WI38 (cell line): Measurements from ENCODE around the gene ZSWIM5.

Source experiments
- H3K4me3 ChIP-seq: 2 replicates; pipeline ENCODE4 v1.5.1; 2011; ENCODE audit warnings: low read depth, mild to moderate bottlenecking, control low read depth, low read length
- TF ChIP-seq, protein P1 (sequence below): IDR thresholded peaks from 2 replicates; pipeline ENCODE4 v1.5.1; 2012; ENCODE audit warnings: low read depth, mild to moderate bottlenecking, control low read depth, low read length

Gene ZSWIM5

DNA sequence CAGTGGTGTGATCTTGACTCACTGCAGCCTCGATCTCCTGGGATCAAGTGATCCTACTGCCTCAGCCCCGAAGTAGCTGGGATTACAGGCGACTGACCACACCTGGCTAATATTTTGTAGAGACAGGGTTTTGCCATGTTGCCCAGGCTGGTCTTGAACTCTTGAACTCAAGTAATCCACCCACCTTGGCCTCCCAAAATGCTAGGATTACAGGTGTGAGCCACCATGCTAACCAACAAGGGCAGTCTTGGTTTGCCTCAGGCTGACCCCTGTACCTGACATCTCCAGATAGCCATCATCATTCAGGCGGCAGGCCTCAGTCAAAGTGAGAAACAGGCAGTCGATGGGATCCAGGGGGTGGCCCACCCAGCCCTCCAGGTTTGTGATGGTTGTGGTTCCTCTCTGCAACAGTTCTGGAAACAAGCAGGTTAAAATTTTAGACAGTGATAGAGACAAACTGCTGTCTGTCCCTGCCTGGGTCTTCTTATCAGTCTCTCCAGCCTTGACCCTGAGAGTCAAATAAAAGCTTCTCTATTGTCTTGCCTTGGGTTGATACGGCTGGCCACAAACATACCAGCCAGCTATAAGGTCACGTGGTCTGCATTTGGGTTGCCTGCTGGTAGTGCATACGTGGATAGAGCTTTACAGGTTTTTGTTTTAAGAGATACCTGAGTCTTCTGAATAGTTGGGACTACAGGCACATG is 167.6 kb downstream of the ZSWIM5 start:
- TF ChIP-seq, protein P1, sequence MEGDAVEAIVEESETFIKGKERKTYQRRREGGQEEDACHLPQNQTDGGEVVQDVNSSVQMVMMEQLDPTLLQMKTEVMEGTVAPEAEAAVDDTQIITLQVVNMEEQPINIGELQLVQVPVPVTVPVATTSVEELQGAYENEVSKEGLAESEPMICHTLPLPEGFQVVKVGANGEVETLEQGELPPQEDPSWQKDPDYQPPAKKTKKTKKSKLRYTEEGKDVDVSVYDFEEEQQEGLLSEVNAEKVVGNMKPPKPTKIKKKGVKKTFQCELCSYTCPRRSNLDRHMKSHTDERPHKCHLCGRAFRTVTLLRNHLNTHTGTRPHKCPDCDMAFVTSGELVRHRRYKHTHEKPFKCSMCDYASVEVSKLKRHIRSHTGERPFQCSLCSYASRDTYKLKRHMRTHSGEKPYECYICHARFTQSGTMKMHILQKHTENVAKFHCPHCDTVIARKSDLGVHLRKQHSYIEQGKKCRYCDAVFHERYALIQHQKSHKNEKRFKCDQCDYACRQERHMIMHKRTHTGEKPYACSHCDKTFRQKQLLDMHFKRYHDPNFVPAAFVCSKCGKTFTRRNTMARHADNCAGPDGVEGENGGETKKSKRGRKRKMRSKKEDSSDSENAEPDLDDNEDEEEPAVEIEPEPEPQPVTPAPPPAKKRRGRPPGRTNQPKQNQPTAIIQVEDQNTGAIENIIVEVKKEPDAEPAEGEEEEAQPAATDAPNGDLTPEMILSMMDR = no peak
- no peak overlapping the region for H3K4me3 ChIP-seq

DNA sequence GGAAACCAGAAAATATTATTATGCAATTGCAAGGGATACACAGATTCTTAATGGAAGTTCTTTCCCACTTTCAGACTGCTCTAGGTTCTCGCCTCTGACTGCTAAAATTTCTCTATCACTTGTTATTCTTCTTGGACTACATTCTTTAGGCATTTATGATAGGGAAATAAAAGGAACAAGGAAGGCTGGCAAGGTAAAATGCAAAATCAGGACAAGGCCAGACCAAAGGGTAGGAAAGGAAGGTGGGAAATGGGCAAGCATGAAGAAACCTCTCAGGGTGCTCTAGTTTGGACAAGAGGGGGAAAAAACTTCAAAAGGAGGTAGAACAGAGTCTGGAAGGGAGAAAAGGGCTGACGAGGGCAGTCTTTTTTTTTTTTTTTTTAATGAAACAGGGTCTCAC is 168.2 kb downstream of the ZSWIM5 start:
- no peak overlapping the region for H3K4me3 ChIP-seq
- TF ChIP-seq, protein P1 = no peak

DNA sequence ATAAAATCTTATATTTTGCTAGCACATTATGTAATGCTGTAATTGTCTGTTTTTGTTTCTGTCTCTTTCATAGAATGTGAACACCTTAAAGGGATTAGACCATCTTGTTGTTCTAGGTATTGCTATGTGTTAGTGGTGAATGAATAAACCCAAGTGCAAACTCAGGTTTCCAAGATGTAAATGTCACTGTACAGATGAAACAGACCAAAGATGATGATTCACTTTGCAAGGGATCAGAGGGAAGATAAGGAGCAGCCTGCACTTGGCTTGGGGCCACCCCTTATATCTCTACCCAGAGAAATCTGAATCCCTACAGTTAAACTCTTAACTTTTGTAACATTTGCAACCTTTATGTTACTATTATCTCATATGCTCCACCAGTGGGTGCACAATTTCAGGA is 168.9 kb downstream of the ZSWIM5 start:
- no peak overlapping the region for H3K4me3 ChIP-seq
- TF ChIP-seq, protein P1 = no peak

DNA sequence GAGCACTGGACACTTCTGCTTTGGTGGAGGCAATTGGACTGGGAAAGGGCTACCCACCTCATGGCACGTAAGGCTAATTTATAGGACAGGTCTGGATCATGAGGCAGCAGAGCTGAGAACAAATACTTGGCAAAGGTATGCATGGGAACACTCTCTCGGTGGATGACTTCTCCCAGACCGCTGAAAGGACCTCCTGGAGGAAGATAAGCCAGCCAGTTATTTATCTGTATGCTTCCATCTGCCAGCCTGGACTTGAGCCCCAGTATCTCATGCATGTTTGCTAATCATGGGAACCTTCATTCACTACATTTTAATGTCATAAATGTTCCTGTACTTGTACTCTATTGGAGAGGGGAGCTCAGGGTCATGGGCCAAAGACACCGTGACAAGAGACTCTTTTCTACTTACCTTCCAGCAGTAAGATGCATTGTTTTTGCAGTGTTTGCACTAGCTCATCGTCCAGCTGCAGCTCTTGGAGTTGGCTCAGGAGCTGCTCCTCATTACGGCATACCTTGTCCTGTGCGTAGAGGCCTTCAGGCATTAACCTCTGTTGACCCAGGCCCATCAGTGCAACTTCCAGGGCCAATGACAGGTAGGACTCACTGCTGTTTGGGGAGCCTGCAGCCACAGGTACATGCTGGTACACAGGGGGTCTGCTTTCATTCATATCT is 170.6 kb downstream of the ZSWIM5 start:
- TF ChIP-seq, protein P1 = no peak
- no peak overlapping the region for H3K4me3 ChIP-seq

DNA sequence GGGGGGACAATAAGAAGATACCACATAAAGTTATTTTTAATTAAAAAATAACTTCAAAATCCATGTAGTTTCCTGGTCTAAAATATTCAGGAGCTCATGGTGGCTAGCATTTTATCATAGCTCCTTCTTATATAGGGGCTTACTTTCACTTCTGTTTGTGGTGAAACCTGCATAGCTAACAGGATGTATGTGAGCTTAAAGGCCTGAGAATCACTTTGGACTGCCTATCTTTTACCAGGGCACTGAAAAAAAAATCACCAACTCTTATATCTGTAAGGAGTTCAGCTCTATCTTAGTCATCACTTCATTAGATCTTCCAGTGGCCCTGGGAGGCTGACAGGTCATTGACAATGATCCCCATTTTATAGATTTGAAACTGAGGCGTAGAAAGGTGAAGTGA is 173.0 kb downstream of the ZSWIM5 start:
- no peak overlapping the region for H3K4me3 ChIP-seq
- TF ChIP-seq, protein P1 = no peak

DNA sequence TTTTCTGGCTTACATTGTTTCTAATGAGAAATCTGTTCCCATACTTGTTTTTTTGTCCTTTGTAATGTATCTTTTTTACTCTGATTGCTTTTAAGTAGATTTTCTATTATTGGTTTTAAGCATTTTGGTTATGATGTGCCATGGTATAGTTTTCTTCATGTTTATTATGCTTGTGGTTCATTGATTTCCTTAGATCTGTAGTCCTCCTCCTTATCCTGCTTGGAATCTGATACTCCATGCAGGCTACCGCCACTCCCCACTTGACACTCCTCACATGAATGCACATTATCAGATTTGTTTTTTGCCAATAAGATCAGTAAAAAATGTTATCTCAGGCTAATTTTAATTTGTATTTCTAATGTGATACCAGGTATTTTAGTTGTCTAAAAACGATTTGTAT is 173.6 kb downstream of the ZSWIM5 start:
- no peak overlapping the region for H3K4me3 ChIP-seq
- TF ChIP-seq, protein P1 = no peak

DNA sequence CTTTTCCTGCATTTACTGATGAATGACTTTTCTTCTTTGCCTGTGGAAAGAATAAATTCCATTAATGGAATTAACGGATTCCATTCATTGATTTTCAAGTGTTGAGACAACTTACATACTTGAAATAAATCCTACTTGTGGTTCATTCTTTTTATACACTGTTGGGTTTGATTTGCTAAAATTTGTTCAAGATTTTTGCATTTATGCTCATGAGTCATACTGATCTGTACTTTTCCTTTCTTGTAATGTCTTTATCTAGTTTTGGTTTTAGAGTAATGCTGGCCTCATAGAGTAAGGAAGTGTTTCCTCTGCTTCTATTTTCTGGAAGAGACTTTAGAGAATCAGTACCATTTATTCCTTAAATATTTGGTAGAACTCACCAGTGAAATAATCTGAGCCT is 180.0 kb downstream of the ZSWIM5 start:
- TF ChIP-seq, protein P1 = no peak
- no peak overlapping the region for H3K4me3 ChIP-seq
